SW 1271 (cell line): ENCODE measurements around the gene SLC47A2.

Experiments
- DNase-seq, 2 experiments: peaks; one replicate each; lab custom pipeline; 2025; lab: John Stamatoyannopoulos, UW

Gene SLC47A2

DNA sequence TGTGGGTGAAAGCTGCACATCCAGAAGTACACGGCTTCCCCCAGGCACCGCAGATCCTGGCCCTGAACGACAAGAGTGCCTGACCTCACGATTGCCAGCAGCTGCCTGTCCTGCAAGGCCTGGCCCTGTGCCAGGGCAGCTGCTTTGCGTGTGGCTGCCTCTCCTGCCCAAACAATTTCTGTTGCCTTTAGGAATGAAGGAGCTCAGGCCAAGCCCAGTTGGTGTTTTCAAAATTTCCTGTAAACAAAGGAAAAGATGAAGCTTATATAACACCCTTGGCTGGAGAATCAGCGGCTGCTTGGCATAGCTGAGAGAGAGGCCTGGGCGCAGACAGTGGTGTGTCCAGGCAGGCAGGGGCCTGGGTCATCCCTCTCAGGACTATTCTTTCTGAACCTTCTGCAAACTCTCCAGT is 11.7 kb upstream of the SLC47A2 start:
- DNase-seq: no peak

DNA sequence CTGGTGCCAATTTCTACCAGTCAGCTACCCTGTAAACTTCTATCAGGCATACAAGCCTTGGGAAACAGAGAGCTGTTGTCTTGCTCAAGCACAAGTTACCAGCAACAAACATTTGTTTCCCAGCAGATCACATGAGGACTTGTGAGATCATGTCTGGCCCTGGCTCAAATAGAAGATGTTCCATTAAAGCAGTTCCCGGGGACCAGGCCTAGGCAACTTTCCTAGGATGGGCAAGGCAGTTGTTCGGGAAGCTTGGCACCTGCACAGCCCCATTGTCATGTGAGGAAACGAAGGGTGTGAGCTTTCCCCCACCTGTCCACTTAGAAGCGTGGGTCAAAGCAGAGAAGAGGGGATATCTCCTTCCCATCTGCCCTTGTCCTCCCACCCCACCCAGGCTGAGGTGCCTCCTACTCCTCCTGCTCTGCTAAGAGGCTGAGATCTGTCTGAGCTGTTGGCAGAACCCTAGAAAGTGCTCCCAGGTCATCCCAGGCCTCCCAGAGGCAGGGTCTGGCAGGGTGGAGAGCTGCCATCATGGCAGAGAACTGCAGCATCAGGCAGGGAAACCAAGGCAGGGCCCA is 11.2 kb upstream of the SLC47A2 start:
- DNase-seq: no peak

DNA sequence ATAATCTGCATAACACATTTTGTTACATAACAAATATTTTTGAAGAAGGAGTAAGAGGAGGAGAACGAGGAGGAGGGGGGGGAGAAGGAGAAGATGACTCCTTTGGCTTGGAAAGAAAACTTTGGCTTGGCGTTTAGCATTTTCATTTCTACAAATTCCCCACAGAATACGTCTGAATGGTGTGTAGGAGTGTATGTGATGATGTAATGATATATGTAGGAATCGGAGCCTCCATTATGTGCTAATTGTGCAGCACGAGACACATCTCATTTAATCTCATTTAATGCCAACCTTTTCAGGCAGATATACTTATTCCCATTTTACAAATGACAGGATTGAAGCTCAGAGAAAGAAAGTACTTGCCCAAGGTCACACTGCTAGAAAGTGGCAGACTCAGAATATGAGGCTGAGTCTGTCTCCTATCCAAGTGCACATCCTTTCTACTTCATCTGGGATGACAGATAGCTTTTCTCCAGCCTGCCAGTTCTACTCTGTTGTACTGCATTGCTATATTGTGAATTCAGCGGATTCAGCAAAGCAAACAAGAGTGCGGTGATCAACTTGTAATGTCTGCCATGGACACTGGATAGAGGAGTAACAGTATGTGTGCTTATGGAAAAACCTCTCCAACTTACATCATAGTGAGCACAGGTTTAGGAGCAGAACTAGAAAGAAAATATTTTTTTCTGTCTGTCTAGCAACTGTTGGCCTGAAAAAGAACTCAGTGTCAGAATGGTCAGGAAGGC is 10.4 kb upstream of the SLC47A2 start:
- no peak for DNase-seq

DNA sequence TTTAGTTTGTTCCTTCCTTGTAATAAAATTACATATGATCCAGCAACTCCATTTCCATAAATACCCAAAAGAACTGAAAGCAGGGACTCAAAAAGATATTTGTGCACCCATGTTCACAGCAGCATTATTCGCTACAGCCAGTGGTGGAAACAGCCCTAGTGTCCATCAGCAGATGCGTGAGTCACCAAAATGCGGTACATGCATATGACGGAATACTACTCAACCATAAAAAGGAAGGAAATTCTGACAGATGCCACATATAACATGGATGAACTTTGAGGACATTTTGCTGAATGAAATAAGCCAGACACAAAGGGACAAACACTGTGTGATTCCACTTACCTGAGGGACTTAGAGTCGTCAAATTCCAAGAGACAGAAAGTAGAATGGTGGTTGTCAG is 9.1 kb upstream of the SLC47A2 start:
- DNase-seq: no peak

DNA sequence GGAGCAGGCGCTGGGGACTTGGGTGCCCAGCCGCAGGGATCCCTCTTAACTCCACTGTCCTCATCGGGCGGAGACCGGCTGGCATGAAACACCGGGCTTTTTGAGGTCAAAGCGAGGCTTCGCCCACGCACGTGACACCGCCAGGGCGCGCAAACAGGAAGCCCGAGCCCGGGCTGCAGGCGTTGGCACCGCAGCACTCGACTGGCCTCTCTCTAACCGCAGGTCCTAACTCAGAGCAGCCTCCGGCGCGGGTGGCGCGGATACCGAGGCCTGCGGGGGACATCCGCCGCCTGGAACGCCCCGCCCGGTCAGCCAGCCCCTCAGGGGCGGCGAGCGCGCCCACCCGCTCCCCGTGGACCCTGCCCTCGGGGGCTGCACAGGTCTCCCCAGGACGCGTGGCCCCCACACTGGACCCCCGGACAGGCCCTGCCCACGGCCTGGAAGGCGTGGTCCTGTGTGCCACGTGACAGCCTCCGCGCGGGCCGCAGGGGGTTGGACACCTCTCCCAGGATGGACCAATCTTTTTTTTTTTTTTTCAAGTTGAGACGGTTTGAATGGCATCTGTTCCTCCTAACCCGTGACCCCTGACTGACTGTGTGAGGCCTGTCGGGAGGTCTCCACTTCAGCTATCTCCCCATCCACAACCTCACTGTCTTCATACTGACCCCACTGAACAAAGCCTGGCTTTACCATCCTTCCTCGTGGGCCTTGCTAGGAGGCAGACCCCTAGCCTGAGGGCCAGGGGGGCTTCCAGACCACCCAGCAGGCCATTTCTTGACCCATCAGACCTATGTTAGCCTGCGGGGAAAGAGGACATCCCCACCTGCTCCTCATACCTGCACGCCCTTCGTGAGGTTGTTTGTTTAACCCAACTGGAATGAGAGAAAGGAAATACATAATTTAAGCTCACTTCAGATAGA is 8.4 kb upstream of the SLC47A2 start:
- DNase-seq: no peak

DNA sequence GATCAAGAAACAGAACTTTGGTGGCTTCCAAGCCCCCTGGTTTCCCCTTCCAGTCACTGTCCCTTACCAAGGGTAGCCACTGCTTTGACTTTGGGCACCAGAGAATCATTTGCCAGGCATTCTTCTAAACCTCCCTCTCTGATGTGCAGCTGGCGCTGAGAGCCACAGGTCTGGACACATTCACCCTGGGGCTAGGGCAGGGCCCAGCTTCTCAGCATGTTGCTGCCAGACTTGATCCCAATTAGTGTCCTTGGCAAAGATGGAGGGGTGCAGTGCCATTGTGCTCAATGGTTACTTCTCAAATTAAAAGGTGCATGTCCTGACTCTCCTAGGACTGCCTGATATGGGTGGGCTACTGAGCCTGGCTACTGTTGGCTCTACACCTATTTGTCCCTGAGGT is 7.6 kb upstream of the SLC47A2 start:
- no peak for DNase-seq

DNA sequence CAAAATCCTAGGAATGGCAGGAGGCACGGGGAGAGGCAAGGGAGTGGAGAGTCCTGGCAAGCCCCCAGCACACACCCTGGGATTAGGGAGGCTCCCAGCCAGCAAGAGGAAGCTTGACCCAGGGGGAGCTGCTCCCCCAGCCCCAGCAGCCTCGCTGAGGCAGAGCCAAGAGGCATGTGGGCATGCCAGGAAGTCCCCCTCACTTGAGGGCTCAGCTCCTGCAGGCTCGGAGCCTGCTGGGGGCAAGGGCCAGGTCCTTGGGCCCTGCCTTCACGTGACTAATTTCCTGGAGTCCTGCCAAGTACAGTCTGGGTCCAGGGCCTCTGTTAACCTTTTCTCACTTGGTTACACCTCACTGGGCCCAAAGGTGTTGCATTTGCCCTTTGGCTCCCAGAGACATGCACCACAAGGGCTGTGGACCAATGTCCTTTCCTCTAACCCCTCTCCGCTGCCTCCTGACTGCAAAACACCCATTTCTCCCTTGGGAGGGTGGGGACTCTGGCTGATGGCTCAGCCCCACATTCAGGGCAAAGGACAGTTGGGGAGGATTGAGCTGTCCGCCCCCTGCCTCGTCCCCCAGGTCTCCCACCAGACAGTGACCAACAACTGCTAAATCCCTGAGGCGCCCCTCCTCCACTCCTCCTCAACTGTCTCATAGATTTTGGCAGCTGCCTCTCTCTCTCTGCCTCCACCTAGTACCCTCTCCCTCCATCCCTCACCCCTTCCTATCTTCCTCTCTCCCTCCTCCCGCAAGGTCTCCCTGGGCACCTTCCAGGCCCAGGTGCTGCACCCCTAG is 4.4 kb upstream of the SLC47A2 start:
- DNase-seq: no peak

DNA sequence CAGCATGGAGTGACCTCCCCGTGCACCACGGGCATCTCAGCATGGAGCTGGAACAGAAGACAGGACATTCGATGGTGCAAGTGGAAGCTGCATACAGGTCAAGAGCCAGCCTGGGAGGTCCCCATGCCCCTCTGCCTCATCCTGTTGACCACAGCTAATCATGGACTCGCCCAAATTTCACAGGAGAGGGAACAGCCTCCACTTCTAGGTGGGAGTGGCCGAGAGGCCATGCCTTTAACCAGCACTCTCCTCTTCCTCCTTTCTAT is 3.8 kb upstream of the SLC47A2 start:
- no peak for DNase-seq

DNA sequence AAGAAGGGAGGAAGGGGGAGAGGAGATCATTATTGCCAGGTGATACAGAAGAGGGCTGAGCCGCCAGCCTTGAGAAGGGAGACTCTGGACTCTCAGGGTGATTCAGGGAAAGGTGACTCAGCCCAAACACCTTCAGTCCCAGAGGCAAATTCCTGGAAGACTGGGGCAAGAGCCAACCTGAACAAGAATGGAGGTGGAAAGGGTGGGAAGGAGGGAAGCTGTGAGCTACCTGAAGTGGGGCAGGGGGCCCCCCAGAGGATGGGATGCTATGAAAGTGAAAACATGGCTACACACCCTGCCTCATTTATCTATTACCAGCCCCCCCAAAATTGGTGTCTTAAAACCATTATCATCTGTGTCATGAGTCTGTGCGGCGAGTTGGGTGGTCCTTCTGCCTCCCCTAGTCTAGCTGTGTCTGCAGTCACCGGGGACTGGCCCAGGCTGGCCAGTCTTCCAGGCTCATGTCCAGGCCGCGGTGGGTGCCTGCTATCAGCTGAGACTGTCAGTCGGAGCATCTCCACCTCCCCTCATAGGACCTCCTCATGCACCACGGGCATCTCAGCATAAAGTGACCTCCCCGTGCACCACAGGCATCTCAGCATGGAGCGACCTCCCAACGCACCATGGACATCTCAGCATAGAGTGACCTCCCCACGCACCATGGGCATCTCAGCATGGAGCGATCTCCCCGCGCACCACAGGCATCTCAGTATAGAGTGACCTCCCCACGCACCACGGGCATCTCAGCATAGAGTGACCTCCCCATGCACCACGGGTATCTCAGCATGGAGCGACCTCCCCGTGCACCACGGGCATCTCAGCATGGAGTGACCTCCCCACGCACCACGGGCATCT is 3.2 kb upstream of the SLC47A2 start:
- no peak for DNase-seq

DNA sequence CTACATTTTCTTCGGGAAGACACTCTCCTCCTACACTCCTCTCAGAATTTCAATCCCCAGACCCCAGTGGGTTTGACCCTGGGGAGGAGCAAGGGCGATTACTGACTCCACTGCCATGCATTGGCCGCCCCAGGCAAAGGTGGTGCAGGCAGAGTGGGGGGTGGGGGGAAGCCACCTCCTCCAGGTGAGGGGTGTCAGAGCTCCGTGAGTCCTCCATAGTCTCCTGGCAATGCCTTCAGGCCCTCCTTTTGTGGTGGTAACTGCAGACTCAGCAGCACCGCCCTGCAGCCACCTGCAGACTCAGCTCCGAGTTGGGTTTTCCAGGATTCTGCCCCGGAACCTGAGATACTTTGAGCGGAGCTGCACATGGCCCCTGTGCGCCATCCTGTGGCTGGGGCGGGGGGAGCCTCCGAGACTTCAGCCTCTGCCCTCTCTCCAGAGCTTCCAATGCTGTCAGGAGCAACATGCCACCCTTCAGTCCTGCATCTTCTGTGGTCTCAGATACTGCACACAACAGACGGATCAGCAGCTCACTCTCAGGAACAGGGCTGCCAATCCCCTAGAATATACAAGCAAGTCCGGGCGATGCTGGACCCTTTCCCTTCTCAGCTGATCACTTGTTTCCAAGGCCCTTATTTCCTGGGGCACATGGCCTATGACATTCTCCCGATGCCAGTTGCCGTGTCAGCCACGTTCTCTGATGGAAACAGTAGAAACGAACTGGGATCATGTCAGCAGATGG is 2.4 kb upstream of the SLC47A2 start:
- no peak for DNase-seq

DNA sequence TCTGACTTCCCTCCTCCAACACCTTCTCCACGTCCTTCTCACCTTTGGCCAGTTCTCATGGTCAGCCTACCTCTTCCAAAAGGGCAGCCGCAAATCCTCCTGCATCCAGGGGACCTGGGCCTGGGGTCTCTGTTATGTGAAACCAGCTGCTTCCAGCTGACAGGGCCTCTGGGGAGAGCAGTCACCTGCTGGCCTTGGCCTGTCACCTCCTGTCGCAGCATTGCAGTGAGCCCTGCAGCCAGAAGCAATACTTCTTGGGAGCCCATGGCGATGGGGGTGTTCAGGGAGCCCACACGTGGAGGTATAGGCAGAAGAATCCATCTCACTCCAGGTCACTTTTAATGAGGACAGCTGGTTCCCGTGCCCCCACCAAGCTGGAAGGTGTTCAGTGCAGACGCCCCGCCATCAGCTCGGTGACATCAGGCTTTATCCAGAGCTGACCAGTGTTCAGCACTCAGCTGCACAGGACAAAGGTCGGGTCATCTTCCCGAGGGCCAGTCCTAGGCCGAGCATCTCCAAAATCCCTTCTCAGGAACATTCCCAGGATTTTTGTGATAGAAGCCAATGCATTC is 1.7 kb upstream of the SLC47A2 start:
- no peak for DNase-seq

DNA sequence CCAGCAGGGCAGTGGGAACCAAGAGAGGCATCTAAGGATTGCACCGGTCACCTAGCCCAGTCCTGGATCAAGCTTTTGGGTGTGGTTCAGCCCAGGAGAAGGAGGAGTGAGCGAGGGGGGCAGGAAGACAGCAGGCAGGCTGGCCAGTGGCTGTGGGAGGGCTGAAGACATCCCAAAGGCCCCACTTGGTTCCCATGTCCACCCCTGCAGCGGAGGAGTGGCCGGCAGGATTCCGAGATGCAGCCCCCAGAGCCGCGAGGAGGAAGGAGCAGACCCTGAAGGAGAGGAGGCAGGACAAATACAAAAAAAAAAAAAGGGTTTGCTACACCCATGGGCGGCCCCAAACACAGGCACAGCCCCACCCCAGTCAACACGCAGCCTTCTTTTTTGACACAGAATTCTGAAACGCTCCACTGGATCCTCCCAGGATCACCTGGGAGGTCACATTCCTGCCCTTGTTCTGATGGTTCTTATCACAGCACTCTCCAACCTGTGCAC is 1.1 kb upstream of the SLC47A2 start:
- no peak for DNase-seq

DNA sequence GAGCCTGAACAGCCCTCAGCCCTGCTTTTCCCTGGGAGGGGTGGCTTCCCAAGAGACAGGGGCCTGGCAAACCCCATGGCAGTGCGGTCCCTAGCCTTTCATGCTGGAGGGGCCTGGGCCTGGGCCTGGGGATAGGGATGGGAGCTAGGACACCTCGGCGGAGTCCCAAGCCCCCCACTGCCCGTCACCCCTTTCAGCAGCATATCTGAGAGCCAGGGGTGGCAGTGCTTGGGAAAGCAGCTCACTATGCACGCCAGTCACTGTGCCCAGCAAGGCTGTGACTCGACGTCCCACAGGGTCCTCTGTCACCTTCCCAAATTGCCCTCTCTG is 612 bp upstream of the SLC47A2 start:
- no peak for DNase-seq

DNA sequence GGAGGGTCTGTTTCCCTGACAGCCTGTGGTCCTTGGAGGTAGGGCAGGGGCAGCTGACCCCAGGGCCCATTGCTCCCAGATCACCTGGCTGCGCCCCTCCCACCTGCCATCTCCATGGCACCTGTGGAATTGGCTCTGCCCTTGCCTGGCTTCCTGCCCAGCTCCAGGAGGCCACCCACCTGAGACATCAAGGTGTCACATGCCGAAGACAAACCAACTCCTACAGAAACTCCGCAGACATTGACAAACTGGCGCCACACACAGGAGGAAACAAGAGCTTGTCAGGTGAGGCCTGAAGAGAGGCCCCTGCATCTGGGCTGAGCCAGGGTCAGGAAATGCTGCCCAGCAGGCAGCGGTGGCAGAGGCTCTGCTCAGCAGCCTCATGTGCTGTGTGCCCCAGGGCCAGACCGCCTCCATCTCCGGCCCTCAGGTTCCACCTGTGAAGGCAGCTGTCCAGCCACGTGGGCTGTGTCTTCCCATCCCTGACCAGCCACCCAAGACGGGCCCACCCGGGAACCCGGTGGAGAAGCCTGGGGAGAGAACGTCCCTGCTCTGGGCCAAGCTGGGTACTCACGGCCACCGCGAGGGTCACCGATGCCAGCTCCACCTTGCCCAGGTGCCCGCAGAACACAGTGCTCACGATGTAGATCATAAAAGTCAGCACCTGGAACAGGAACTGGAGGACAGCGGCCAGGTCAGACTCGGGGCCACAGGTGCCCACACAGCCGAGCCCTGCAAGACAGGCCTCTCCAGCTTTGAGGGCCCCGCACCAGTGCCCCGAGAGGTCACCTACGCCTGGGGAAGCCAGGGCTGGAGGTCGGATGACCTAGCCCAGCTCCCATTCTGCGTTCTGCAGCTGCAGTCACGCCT is 1.6 kb downstream of the SLC47A2 start:
- DNase-seq: no peak

DNA sequence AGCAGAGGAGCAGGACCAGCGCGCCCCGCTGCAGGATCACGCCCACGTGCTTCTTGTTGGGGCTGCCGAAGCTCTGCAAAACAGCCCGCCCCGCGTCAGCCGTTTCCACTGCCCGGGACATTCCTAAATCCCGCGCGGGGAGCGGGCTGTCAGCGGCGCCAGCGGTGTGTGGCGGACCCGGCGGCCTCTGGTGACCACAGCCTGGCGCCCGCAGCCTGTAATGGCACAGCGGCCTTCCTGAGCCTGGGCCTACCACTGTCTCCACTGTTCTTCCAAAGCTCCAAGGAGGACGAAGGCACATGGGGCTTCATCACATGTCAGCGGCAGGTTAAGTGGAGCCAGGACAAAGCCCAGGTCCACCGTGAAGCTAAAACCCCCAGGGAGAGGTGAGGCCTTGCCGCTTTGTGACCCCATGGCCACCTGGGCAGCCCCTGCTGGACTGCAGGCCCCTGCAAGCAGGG is 2.5 kb downstream of the SLC47A2 start:
- DNase-seq: no peak

DNA sequence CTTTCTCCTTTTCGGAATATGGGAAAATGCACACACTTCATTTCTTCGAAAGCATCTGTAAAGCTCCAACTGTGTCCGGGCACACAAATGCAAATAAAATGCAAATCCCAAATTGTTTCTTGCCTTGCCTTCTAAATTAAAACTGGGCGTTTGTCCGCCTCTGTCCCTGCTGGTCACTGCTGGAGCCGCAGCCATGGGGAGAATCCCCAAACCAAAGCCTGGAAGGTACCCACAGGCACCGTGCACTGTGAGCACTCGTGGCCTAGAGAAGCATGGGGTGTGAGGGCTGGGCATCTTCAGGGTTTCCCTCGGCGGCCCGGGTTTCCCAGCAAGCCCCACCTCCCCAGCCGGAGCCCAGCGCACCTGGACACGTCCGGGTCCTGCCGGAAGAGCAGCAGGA is 2.9 kb downstream of the SLC47A2 start:
- DNase-seq: no peak

DNA sequence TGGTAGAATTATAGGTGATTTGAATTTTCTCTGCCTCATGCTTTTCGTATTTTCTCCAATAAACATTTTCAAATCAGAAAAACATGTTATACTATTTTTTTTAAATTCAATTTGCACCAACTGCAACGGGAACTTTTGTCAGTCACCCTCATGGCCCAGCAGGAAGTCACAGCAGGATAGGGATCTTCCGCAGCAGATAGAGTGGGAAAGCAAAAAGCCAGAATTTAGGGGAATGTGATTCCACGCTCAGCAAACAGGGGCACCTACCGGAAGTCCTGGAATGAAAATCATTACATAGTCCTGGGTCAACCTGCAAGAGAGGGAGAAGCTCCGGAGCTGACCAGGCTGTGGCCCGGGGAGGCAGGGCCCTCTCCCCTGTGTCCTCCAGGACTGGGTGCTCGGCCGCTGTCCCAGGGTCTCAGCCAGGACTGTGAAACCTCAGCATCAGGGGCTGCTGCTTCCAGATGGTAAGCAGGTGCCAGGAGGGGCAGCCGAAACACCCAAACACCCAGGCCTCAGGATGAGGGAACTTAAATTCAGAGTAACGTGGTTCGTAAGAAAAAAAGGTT is 3.9 kb downstream of the SLC47A2 start:
- DNase-seq: no peak

DNA sequence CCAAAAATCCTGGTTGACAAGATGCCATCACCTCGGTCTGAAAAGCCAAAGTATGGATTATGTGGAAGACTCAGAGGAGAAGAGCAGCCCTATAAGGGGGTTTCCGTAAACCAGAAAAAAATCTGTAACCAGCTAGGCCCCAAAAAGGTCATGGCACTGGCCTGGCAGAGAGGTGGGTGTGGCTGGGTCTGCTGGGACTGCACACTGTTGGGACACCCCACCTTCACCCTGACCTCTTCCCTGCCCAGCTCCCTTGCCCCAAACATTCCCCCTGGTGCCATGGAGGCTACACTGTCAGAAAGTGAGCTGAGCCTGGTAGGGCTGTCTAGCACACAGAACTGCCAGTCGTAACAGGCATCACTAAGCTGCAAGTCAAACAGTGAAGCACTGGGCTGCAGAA is 6.5 kb downstream of the SLC47A2 start:
- DNase-seq: no peak
